ENCODE results near the gene KCNK3. TPM values are rescaled to one million over a fixed set of nuclear protein-coding genes. Genes with fewer than 3 reads are reported as not detected.
A peak's percentile ranks its signal among the peaks of the same experiment; 100 is the strongest.

Gene KCNK3
- total and polyA plus RNA-seq, 2 donors from 2014 or later, result 2.1 to 8.1 TPM

- H3K4me3 ChIP-seq (ENCODE audit: low read length in 3 of 3), result no peak overlapping the region
- no peak overlapping the region for H3K9ac ChIP-seq (ENCODE audit: low read length in 3 of 3)
- no peaks in the 10 kb centered on the region for H3K9me3 ChIP-seq (ENCODE audit: control insufficient read depth in 2 of 3, insufficient read depth in 1 of 3, low read length in 3 of 3)
- H3K27me3 ChIP-seq (ENCODE audit: control insufficient read depth, insufficient read depth, low read length), result no peaks in the 10 kb centered on the region
- no peaks in the 10 kb centered on the region for H3K36me3 ChIP-seq (ENCODE audit: control insufficient read depth in 2 of 3, insufficient read depth in 3 of 3, low read length in 3 of 3)
- H3K27ac ChIP-seq (ENCODE audit: low read depth in 2 of 2, low read length in 2 of 2), result no peak overlapping the region
- no peak for DNase-seq
- peaks cover 0 to 17% (median 7%) of the 10 kb centered on the region in 3 donors for H3K4me1 ChIP-seq (ENCODE audit: control insufficient read depth in 2 of 3, insufficient read depth in 2 of 3, low read depth in 1 of 3, low read length in 3 of 3)
- TF ChIP-seq CTCF (IDR thresholded peaks at IDR 0.05; ENCODE audit: borderline replicate concordance, extremely low read depth, insufficient read depth), result no peak
- FAIRE-seq, result no peak
- intact Hi-C loops (cut with DNase I), result no loop called here
Measured at GRCh38 chr2:26716769-26717168, 24.2 kb downstream of the KCNK3 start.

GRCh38 chr2:26717362-26717761 lies 24.8 kb downstream of the KCNK3 start:
- Histone ChIP-seq H3K9me3 (ENCODE audit: control insufficient read depth in 2 of 3, insufficient read depth in 1 of 3, low read length in 3 of 3) (no peaks in the 10 kb centered on the region), H3K4me1 (ENCODE audit: control insufficient read depth in 2 of 3, insufficient read depth in 2 of 3, low read depth in 1 of 3, low read length in 3 of 3) (peaks cover 0 to 18% (median 7%) of the 10 kb centered on the region in 3 donors), H3K27ac (ENCODE audit: low read depth in 2 of 2, low read length in 2 of 2) (no peak overlapping the region), H3K4me3 (ENCODE audit: low read length in 3 of 3) (no peak overlapping the region), H3K9ac (ENCODE audit: low read length in 3 of 3) (no peak overlapping the region), H3K36me3 (ENCODE audit: control insufficient read depth in 2 of 3, insufficient read depth in 3 of 3, low read length in 3 of 3) (no peaks in the 10 kb centered on the region), H3K27me3 (ENCODE audit: control insufficient read depth, insufficient read depth, low read length) (no peaks in the 10 kb centered on the region)
- DNase-seq, result peak in 2 of 5 donors; percentile 34 to 39
- FAIRE-seq, result no peak
- intact Hi-C loops (cut with DNase I), result no loop called here
- TF ChIP-seq CTCF (IDR thresholded peaks at IDR 0.05; ENCODE audit: borderline replicate concordance, extremely low read depth, insufficient read depth), result no peak

- no peak overlapping the region for H3K4me3 ChIP-seq (ENCODE audit: low read length in 3 of 3)
- no peaks in the 10 kb centered on the region for H3K9me3 ChIP-seq (ENCODE audit: control insufficient read depth in 2 of 3, insufficient read depth in 1 of 3, low read length in 3 of 3)
- FAIRE-seq (no peak), DNase-seq (peak in 1 of 5 donors; percentile 8)
- intact Hi-C loops (cut with DNase I), result no loop called here
- no peak overlapping the region for H3K27ac ChIP-seq (ENCODE audit: low read depth in 2 of 2, low read length in 2 of 2)
- H3K36me3 ChIP-seq (ENCODE audit: control insufficient read depth in 2 of 3, insufficient read depth in 3 of 3, low read length in 3 of 3), result no peaks in the 10 kb centered on the region
- H3K4me1 ChIP-seq (ENCODE audit: control insufficient read depth in 2 of 3, insufficient read depth in 2 of 3, low read depth in 1 of 3, low read length in 3 of 3), result peaks cover 0 to 21% (median 7%) of the 10 kb centered on the region in 3 donors
- TF ChIP-seq CTCF (IDR thresholded peaks at IDR 0.05; ENCODE audit: borderline replicate concordance, extremely low read depth, insufficient read depth), result no peak
- H3K9ac ChIP-seq (ENCODE audit: low read length in 3 of 3), result no peak overlapping the region
- H3K27me3 ChIP-seq (ENCODE audit: control insufficient read depth, insufficient read depth, low read length), result no peaks in the 10 kb centered on the region
Measured at GRCh38 chr2:26718949-26719686, 26.6 kb downstream of the KCNK3 start.
